Activated CD4-positive, alpha-beta T cell treated with anti-CD3 and anti-CD28 coated beads, Interleukin-2, amount 50 U/mL, for 24 hours (primary cell): Measurements from ENCODE around the gene MTARC1.
A peak's percentile ranks its signal among the peaks of the same experiment; 100 is the strongest.

Experiments used
- DNase-seq, 2 donors: peaks; one replicate each; pipeline ENCODE4 v3.0.0-alpha.2; 2020; ENCODE audit warnings: low read depth in 1 of 2, low spot score in 1 of 2

MTARC1 gene

DNA sequence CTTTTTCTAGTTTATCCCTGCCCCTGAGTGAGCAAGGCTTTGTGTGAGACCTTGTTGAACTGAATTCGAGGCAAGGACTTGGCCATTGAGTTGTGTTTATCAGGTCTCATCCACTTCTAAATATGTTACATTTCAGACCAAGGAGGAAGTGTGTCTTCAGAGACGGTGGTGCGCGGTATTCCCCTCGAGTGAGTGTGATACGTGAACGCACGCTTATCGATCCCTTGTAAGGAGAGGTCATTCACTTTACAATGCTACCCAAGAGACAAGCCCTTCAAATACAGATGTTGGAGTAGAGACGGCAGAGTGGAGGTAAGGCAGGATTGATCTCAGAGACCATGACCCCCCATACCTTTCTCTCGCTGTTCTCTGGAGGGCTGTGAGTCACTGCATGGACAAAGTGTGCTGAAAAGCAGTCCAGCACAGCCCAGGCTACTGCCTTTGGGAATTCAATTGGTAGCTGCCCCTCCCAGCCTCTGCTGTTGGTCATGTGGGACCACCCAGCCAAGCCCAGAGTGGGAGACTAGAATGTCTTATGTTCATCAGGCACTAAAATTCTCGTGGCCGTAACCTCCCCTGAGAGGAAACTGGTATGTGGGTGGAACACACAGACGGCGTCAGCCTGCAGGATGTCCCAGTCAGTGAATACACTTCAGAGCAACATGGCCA, 16.3 kb upstream of the MTARC1 start:
- no peak for DNase-seq

GRCh38 chr1:220772846-220773245, 13.9 kb upstream of the MTARC1 start:
- DNase-seq: no peak

- DNase-seq: peak; percentile 7 to 21
Observed at GRCh38 chr1:220775240-220775853, 11.4 kb upstream of the MTARC1 start.

GRCh38 chr1:220776254-220776653, 10.5 kb upstream of the MTARC1 start:
- DNase-seq: no peak

- peak; percentile 41 for DNase-seq
Observed at GRCh38 chr1:220776720-220777326, 9.9 kb upstream of the MTARC1 start.

DNA sequence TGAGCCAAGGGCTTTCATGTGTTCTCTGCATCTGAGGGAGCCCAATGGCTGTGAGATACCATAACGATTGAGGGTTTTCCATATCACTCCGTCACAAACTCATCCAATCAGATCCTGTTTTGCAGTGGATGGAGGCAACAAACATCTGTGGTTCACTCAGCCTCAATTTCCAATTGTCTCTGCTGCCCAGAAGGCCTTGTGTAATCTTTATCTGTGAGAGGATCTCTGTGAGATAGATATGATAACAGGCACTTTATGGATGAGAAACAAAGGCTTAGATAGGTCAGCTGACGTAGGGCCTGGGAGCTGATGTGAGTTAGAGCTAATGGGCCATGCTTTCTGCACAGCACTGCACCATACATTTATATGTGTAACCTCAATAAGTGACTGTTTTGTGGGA, 3.3 kb upstream of the MTARC1 start:
- DNase-seq: no peak

GRCh38 chr1:220784751-220785150, 2.0 kb upstream of the MTARC1 start:
- no peak for DNase-seq

GRCh38 chr1:220785166-220786056, 1.3 kb upstream of the MTARC1 start:
- no peak for DNase-seq

- no peak for DNase-seq
Observed at GRCh38 chr1:220786057-220786336, 716 bp upstream of the MTARC1 start.

GRCh38 chr1:220787069-220787619, 431 bp downstream of the MTARC1 start:
- no peak for DNase-seq

DNA sequence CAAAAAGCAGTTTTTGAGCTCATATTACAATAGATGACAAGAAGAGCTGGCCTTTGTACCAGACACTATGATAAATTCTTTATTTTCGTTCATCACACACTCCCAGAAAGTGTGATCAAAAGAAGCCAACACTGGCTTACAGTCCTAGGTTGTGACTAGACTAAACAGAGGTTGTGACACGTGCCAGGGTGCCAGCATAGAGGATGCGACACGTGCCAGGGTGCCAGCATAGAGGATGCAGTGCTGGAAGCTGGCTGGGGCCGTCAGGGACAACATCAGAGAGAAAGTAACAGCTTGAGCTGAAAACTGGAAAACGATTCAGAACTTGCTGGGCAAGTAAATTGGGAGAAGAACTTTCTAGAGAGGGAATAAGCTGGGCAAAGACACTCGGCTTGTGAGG, 2.2 kb downstream of the MTARC1 start:
- no peak for DNase-seq

DNA sequence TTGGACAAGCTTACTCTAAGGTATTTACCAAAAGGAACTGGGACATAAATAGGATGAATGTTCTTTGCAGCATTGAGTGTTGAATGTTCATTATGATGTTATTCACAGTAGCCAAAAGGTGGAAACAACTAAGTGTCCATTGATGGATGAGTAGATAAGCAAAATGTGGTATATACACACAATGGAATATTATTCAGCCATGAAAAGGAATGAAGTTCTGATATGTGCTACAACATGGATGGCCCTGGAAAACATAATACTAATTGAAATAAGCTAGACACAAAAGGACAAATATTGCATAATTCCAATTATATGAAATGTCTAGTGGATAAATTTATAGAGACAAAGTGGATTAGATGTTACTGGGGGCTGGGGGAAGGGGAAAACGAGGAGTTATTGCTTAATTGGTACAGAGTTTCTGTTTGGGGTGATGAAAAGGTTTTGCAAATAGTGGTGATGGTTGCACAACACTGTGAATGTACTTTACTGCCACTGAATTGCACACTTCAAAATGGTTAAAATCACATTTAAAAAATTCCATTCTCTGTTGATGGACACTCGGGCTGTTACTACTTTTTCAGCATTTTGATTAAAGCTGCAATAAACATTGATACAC, 2.9 kb downstream of the MTARC1 start:
- no peak for DNase-seq

DNA sequence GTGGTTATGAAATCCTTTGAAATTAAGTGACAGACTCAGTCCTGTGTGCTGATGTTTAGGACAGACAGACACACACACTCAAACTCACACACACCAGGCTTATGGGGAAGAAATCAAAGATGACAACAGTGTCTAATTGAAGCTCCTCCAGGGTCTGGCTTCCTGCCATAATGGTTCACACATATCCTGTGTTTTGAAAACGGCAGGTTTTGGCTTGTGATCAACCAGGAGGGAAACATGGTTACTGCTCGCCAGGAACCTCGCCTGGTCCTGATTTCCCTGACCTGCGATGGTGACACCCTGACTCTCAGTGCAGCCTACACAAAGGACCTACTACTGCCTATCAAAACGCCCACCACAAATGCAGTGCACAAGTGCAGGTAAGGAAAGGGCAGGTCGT, 4.6 kb downstream of the MTARC1 start:
- DNase-seq: no peak

DNA sequence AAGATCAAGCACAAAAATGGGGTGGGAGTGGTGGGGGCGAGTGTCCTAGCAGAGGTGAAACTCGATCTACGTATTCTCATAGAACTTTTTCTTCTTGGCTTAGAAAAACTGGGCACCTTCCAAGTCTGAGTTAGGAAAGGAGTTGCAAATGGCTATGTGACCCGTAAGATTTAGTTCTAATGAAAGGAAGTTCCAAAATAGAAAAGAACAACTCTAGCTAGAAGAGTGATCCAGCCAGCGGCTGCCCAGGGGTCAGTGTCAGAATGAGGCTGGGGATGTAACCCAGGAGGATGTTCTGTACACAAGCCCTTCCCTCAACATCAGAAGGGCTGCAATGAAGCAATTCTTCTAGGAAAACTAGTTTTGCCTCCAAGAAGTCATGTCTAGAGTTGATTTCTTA, 5.2 kb downstream of the MTARC1 start:
- no peak for DNase-seq

DNA sequence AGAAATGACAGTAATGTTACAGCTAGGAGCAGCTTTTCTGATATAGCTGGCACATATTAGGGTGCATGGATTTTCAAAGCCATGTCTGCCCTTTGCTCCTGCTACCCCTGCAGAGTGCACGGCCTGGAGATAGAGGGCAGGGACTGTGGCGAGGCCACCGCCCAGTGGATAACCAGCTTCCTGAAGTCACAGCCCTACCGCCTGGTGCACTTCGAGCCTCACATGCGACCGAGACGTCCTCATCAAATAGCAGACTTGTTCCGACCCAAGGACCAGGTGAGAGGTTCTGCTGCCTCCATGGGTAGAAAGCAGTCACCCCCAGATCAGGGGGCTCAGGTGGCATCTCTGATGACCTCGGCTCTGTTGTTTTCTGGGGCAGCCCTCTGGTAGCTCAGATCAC, 9.8 kb downstream of the MTARC1 start:
- no peak for DNase-seq

GRCh38 chr1:220797044-220797443, 10.3 kb downstream of the MTARC1 start:
- DNase-seq: no peak

DNA sequence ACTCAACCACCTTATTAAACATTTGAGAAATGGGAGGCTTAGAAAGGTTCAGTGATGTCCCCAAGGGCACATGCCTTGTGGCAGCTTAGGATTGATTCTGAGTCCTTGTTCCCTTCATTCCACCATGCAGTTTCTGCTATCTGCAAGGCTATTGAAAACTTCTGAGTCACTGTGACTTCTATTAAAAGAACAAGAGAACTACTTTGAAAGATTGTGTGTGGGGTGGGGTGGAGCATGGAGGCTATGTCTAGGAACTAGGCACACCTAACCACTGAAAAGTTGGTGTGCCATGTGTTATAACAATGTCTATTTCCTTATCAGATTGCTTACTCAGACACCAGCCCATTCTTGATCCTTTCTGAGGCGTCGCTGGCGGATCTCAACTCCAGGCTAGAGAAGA, 10.8 kb downstream of the MTARC1 start:
- no peak for DNase-seq

DNA sequence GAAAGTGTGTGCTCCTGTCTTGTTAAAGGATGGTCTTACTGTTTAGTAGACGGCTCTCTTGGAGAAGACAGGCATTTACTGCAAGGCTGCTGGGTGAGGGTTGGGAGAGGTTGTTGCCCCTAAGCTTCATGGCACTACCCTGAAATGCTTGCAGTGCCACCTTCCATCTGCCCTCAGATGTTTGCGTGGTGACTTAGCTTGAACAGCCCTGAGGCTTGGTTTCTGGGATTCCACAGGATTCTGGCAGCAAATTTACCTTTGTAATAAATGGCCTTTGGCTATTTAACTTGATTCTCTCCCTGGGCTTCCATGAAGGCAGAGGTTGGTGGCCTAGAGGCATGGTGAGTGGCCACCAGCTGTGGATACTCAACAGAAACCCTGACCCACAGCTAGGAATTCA, 11.6 kb downstream of the MTARC1 start:
- DNase-seq: no peak

DNA sequence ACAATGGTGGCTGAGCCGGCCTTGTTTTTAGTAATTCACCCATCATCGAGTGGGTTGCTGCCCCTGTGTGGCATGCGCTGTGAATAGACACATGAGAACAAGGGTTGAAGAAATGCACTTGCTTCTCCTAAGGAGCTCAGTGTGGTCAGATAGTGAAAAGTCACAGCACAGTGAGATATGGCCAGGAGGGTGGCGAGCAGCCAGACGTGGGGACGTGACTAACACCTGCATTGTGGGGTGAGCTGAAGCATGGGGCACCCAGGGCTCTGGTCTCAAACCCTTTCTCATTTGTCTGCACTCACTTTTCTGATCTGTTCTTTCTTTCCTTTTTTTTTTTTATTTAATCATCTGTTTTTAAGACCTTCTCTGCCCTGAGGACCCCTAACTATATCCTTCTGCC, 13.5 kb downstream of the MTARC1 start:
- no peak for DNase-seq

GRCh38 chr1:220803401-220804201, 16.9 kb downstream of the MTARC1 start:
- no peak for DNase-seq
